ENCODE measurements around the gene HDDC3. TPM values are rescaled to one million over a fixed set of nuclear protein-coding genes. Genes with fewer than 3 reads are reported as not detected.

Gene HDDC3
- total and polyA plus RNA-seq, 9 of the 15 experiments (the other 6 are each of a cell fraction or from before 2014, with no cell fraction given): 14.9 to 55.8 (median 36.9) TPM

GRCh38 chr15:90902040-90902839 is 30.1 kb downstream of the HDDC3 start (continued):
- TF ChIP-seq IRF9 (tag; IDR thresholded peaks at IDR 0.05): no peak
- no peak for TF ChIP-seq ZNF740 (CRISPR knock-in tag; IDR thresholded peaks at IDR 0.05)
- no peak for TF ChIP-seq ZNF740 (tag; IDR thresholded peaks at IDR 0.05)
- no peak for TF ChIP-seq TCF7L2 (IDR thresholded peaks at IDR 0.05; ENCODE audit: low read depth, low read length)
- 0 out of 2 replicates have a peak, but pooled peaks have one; percentile 11 for TF ChIP-seq CREB5 (CRISPR knock-in tag; IDR thresholded peaks at IDR 0.05)
- peak; percentile 62; the same call in 1 of the 2 replicates for TF ChIP-seq SP1 (CRISPR knock-in tag; IDR thresholded peaks at IDR 0.05)
- no peak for TF ChIP-seq NCOR1 (IDR thresholded peaks at IDR 0.05)
- no peak for TF ChIP-seq ZNF717 (CRISPR knock-in tag; IDR thresholded peaks at IDR 0.05)
- TF ChIP-seq HNRNPK (IDR thresholded peaks at IDR 0.05; ENCODE audit: low read depth, low read length, poor library complexity, severe bottlenecking): no peak
- no peak for TF ChIP-seq ZNF347 (CRISPR knock-in tag; IDR thresholded peaks at IDR 0.05; ENCODE audit: low read depth)
- TF ChIP-seq PHTF2 (CRISPR knock-in tag; IDR thresholded peaks at IDR 0.05): no peak
- TF ChIP-seq POLR2H (tag; IDR thresholded peaks at IDR 0.05; ENCODE audit: low read depth): peak; percentile 71
- no peak for TF ChIP-seq BCL6 (CRISPR knock-in tag; IDR thresholded peaks at IDR 0.05)
- TF ChIP-seq ZNF384 (IDR thresholded peaks at IDR 0.05; ENCODE audit: low read depth, low read length): no peak
- no peak for TF ChIP-seq ZFPM2 (CRISPR knock-in tag; IDR thresholded peaks at IDR 0.05)
- peak; percentile 56 to 66; a peak in 2 of 4 replicates for TF ChIP-seq MNT (conservative IDR thresholded peaks at IDR 0.05)
- no peak for TF ChIP-seq FOXM1 (IDR thresholded peaks at IDR 0.05; ENCODE audit: low read depth)
- TF ChIP-seq FOXM1 (CRISPR knock-in tag; IDR thresholded peaks at IDR 0.05; ENCODE audit: low read depth): no peak
- no peak; the same call in 1 of the 2 replicates for TF ChIP-seq MYNN (IDR thresholded peaks at IDR 0.05)
- no peak for TF ChIP-seq MYNN (CRISPR knock-in tag; IDR thresholded peaks at IDR 0.05)
- no peak for TF ChIP-seq GABPA (tag; conservative IDR thresholded peaks at IDR 0.05; ENCODE audit: low read depth)
- no peak for TF ChIP-seq POLR3A (IDR thresholded peaks at IDR 0.05; ENCODE audit: borderline replicate concordance, extremely low read depth, insufficient read depth, insufficient read length)
- no peak for TF ChIP-seq ZNF699 (CRISPR knock-in tag; IDR thresholded peaks at IDR 0.05; ENCODE audit: insufficient replicate concordance)
- no peak for TF ChIP-seq MAFG (tag; conservative IDR thresholded peaks at IDR 0.05)
- no peak for TF ChIP-seq ADNP (tag; IDR thresholded peaks at IDR 0.05)
